Ammon's horn (tissue), 1 donor: ENCODE data around the gene VGF.

Experiments used
- DNase-seq: peaks from one replicate; pipeline ENCODE4 v3.0.0-alpha.2; 2016; ENCODE audit warnings: low spot score

The VGF gene

DNA sequence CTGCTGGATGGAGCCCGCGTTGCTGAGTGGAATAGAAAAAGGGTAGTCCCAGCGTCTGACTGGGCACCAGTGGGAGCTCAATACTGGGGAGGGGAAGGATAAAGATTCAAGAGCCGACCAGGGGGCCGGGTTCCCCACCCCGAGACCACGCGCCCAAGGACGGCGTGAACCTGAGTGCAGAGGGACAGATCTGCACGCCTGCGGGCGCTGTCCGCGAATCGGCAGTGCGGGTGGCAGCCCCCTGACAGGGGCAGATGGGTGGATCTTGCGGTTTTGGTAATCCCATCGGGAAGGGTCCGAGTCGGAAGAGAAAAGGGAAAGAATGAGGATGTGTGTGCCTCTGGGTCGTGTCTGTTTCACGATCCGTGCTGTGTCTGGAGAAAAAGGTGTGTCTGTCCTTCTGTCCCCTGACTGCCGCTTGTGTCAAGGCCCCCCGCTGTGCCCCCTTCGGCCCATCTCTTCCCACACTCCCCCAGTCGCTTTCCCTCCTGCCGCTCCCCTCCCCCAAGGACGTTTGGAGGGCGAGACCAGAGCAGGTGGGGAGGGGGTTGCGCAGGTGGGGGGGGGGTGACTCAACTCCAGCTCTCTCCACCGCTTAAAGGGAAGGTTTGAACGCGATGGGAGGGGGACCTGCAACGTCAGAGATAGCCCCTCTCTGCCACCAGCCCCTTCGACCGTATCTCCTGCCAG lies 734 bp upstream of the VGF start:
- DNase-seq, result no peak

DNA sequence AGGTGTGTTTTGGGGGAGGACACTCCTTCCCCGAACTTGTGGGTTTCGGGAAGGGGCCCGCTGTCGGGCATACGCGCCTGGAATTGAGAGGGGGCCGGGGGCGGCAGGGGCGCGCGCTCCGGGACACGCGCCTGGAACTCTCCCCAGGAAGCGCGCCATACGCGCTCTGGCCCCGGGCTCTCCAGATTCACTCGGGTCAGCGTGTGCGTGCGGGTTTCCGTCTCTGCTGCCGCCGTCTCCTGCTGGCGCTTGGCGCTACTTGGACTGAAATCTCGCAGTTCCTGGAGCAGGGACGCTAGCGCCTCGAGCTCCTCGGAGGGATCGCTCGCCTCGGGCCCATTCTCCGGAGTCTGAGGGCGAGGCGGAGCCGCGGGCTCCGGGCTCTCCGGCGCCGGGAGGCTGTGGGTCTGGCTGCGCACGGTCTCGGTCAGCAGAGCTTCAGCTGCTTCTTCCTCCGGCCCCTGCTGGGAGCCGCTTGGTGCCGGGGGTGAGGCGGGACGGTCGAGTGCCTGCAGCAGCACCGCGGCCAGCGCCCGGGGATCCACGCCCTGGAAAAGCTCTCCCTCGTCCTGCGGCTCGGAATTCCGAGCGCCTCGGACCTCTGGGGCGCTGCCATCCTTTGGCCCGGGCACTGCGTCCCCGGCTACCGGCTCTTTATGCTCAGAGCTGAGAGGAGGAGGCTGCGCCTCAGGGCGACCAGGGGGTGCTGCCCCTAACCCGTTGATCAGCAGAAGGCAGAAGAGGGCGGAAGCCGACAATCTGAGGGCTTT lies 1.1 kb downstream of the VGF start:
- DNase-seq, result no peak

GRCh38 chr7:101163279-101164070 lies 1.9 kb downstream of the VGF start:
- DNase-seq, result no peak

- no peak for DNase-seq
These were observed 2.7 kb downstream of the VGF start for GRCh38 chr7:101162551-101163278.

DNA sequence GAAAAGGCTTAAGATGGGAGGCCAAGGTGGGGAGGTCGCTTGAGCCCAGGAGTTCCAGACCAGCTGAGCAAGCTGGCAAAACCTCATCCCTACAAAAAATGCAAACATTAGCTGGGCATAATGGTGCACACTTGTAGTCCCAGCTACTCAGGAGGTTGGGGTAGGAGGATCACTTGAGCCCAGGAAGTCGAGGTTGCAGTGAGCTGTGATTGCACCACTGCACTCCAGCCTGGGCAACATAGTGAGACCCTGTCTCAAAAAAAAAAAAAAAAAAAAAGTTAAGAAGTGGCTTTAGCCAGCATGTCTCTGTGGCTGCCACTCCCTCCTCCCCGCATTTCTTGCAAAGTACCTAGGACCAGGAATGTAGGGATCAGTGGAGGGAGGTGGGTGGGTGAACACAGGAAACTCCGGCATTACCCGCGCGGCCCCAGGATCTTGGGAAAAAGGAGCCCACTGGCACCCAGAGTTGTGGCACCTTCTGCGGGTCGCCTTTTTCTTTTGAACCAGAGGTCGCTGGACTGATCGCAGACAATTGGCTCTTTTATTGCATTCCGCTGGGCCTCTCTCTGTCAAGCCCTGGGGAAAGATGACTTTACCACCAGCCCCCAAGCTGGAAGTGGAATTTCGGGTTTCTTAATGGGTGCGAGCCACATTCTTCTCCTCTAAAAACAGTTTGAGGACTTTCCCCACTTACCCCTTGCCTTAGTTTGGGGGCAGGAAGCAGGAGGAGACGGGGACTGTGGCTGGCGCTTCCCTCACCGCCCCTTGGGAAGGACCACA lies 3.5 kb downstream of the VGF start:
- DNase-seq, result no peak

GRCh38 chr7:101160910-101161309 lies 4.5 kb downstream of the VGF start:
- DNase-seq, result no peak

- peak; percentile 48 for DNase-seq
These were observed 5.4 kb downstream of the VGF start for GRCh38 chr7:101159696-101160674.

DNA sequence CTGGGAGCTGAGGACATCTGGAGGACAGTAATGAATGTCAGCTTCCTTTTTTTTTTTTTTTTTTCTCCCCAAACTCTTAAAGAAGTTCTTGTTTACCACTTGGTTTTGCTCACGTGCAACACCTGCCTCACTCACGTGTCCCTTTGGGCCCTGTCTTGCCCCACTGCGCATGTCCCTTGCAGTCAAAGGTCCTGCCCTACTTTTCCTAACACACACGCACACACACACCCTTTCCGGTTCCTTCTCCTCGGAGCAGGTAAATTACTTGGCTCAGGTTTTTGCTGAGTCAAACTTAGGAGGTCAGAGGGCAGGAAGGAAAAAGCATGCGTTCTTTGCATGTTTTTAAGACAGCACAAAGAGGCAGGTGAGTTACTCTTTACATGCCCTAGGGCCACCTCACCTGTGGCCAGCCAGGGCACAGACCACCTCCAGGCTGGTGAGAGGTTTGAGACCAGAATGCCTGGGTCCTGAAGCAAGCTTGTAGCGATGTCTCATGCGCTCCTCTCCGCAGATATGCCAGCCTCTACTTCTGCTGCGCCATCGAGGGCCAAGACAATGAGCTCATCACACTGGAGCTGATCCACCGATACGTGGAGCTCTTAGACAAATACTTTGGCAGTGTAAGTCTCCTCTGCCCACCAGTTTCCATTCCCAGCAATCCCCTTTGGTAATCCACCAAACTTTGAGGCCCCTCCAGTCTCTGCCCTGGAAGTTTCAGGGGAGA lies 8.3 kb downstream of the VGF start:
- no peak for DNase-seq

DNA sequence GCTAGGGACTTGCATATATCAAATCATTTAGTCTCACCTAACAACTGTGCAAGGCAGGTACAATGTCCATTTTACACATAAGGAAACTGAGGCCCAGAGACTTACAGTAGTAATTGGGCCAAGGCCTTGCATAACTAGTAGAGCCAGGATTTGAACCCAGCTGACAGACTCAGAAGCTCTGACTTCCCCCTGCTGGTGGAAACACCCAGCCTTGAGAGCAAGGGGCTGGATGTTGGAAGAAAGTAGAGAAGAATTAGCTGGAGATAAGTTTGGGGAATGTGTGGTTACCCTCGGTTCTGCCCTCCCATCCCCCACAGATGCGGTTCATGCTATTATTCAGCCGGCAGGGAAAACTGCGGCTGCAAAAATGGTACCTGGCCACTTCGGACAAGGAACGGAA lies 9.1 kb downstream of the VGF start:
- DNase-seq, result no peak

GRCh38 chr7:101155303-101155702 lies 10.1 kb downstream of the VGF start:
- no peak for DNase-seq

DNA sequence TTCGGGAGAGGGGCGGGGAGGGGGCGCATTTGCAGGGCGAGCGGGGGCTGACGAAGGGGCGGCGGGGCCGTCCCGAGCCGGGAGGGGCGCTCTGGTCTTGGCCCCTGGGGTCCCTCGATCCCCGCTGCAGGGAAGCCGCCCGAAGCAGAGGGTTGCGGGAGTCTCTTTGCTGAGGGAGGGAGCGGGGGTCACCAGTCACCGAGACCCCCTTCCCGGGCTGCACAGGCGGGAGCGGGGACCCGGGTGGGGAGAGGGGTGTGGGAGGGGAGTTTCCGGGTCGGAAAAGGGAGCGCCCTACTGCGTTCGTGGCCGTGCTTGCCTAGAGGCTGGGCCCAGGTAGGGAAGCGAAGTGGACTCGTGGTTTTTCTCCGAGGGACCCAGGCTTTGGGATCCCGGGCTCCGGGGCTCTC lies 10.7 kb downstream of the VGF start:
- DNase-seq, result no peak

DNA sequence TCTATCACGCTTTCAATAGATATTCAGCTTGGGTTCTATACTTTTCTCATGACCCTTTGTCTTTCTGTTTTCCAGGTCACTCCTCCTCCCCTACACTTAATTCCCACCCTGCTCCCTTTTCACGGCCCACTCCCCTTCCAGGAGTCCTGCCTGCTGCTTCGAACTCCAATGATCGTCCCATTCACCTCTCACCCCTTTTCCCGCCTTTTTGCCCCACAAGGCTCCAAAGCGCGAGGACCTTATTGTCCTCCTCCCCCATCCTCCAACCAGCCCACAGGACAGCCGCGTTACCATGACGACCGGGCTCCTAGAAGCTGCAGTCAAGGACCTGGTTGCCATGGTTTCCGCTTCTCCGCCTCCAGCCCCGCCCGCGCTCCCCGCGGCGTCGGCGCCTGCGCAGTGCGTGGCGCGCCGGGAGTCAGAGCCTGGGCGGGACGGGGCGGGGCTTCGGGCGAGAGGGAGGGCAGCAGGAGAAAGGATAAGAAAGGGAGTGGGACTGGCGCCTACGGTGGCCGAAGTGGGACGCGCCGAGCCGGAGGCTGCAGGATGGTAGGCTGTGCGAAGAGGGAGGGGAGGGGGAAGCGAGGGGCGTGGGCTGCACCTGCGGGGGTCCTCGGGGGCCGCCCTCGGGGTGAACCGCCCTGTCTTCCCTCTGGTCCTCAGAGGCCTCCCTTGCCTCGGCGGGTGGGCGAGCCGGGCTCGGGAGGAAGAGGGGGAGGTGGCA lies 11.2 kb downstream of the VGF start, which contains the start of gene AP1S1:
AP1S1 (plus strand) TSS at position 508 of the 724 bp plus-strand sequence; CDS start at position 547, 39 bp downstream.
- peak; percentile 95 for DNase-seq

GRCh38 chr7:101151908-101152651 lies 13.3 kb downstream of the VGF start:
- DNase-seq, result no peak

GRCh38 chr7:101140746-101141382 lies 24.5 kb downstream of the VGF start:
- no peak for DNase-seq

- no peak for DNase-seq
These were observed 25.1 kb downstream of the VGF start for GRCh38 chr7:101140339-101140699.

GRCh38 chr7:101138213-101138870 lies 27.0 kb downstream of the VGF start:
- peak; percentile 48 for DNase-seq

DNA sequence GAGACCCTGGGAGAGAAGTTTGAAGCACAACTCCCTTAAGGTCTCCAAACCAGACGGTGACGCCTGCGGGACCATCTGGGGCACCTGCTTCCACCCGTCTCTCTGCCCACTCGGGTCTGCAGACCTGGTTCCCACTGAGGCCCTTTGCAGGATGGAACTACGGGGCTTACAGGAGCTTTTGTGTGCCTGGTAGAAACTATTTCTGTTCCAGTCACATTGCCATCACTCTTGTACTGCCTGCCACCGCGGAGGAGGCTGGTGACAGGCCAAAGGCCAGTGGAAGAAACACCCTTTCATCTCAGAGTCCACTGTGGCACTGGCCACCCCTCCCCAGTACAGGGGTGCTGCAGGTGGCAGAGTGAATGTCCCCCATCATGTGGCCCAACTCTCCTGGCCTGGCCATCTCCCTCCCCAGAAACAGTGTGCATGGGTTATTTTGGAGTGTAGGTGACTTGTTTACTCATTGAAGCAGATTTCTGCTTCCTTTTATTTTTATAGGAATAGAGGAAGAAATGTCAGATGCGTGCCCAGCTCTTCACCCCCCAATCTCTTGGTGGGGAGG lies 27.6 kb downstream of the VGF start:
- DNase-seq, result no peak
